Hepatocyte (in vitro differentiated cells): ENCODE measurements around the gene UBE2J2. TPM values are rescaled to one million over a fixed set of nuclear protein-coding genes. Genes with fewer than 3 reads are reported as not detected.

Experiments
- DNase-seq: peaks from one replicate; pipeline ENCODE4 v3.0.0-alpha.2; 2016; ENCODE audit warnings: low spot score
- H2AFZ ChIP-seq: fragments of 200-600 bp; sonication (generic); 2 replicates; pipeline ENCODE4 v1.6.0; 2016; ENCODE audit warnings: antibody characterized with exemption, mild to moderate bottlenecking
- H3K27ac ChIP-seq: fragments of 200-600 bp; sonication (generic); 2 replicates; pipeline ENCODE4 v1.5.1; 2016; ENCODE audit warnings: mild to moderate bottlenecking
- H3K27me3 ChIP-seq: fragments of 200-600 bp; sonication (generic); 2 replicates; pipeline ENCODE4 v1.6.1; 2016
- H3K36me3 ChIP-seq: fragments of 200-600 bp; sonication (generic); replicated peaks from 2 replicates; pipeline ENCODE4 v1.5.1; 2016; ENCODE audit warnings: low read depth; ENCODE audit not compliant: insufficient read depth
- H3K4me1 ChIP-seq: fragments of 200-600 bp; sonication (generic); 2 replicates; pipeline ENCODE4 v1.5.1; 2016; ENCODE audit warnings: mild to moderate bottlenecking, moderate library complexity; ENCODE audit not compliant: insufficient read depth
- H3K4me2 ChIP-seq: fragments of 200-600 bp; sonication (generic); 2 replicates; pipeline ENCODE4 v1.6.0; 2016
- H3K4me3 ChIP-seq: fragments of 200-600 bp; sonication (generic); 2 replicates; pipeline ENCODE4 v1.5.1; 2016; ENCODE audit warnings: mild to moderate bottlenecking
- H3K79me2 ChIP-seq: fragments of 200-600 bp; sonication (generic); 2 replicates; pipeline ENCODE4 v1.6.0; 2017; ENCODE audit warnings: mild to moderate bottlenecking
- H3K9me2 ChIP-seq: fragments of 200-600 bp; sonication (generic); replicated peaks from 2 replicates; pipeline ENCODE4 v1.6.0; 2017; ENCODE audit warnings: mild to moderate bottlenecking; ENCODE audit not compliant: insufficient read depth
- H3K9me3 ChIP-seq: fragments of 200-600 bp; sonication (generic); 2 replicates; pipeline ENCODE4 v1.5.1; 2016; ENCODE audit warnings: low read depth, mild to moderate bottlenecking
- H4K20me1 ChIP-seq: fragments of 200-600 bp; sonication (generic); 2 replicates; pipeline ENCODE4 v1.6.0; 2016; ENCODE audit warnings: mild to moderate bottlenecking; ENCODE audit not compliant: insufficient read depth, poor library complexity, severe bottlenecking
- EZH2 ChIP-seq: fragments of 200-600 bp; sonication (generic); IDR thresholded peaks from 2 replicates; pipeline ENCODE4 v1.6.1; 2016; ENCODE audit warnings: antibody characterized with exemption, mild to moderate bottlenecking, borderline replicate concordance
- EZH2phosphoT487 ChIP-seq: fragments of 200-600 bp; sonication (generic); IDR thresholded peaks from one replicate; pipeline ENCODE4 v1.6.1; 2018; ENCODE audit warnings: antibody characterized with exemption, mild to moderate bottlenecking, low read depth, moderate library complexity; ENCODE audit not compliant: unreplicated experiment, severe bottlenecking
- WGBS: methylation state at CpG from one replicate; pipeline ENCODE4 v1.1.6; 2016; ENCODE audit warnings: low lambda C conversion rate; ENCODE audit errors: missing lambda C conversion rate; 5-methylcytosine and 5-hydroxymethylcytosine counted together
- polyA plus RNA-seq: library from polyadenylated mRNA; unstranded; fragments of >200 nt; fragmentation: Nextera tagmentation; extraction: Ambion mirVana; gene quantifications from 2 replicates; pipeline ENCODE4 v1.2.1, GENCODE V29; 2016
- total RNA-seq: library from RNA; depleted of rRNA; stranded (reverse); fragments of >200 nt; gene quantifications from 2 replicates; pipeline ENCODE4 v1.2.3, GENCODE V29; 2014
- TF ChIP-seq, protein P1 (sequence below): fragments of 200-600 bp; sonication (generic); IDR thresholded peaks from 2 replicates; pipeline ENCODE4 v1.5.1; 2016; ENCODE audit warnings: antibody characterized with exemption, mild to moderate bottlenecking; ENCODE audit not compliant: poor library complexity

Gene UBE2J2
- total and polyA plus RNA-seq, 2 experiments from 2014 or later, result 31.7 to 66.7 TPM

- Histone ChIP-seq H2AFZ (no peak overlapping the region), H3K4me2 (no peak overlapping the region), H3K79me2 (peaks cover 41% of the 10 kb centered on the region), H3K27ac (no peak overlapping the region), H3K36me3 (no peaks in the 10 kb centered on the region), H4K20me1 (peaks cover 33% of the 10 kb centered on the region), H3K4me1 (peaks cover 31% of the 10 kb centered on the region), H3K4me3 (no peak overlapping the region), H3K9me3 (no peaks in the 10 kb centered on the region), H3K9me2 (no peaks in the 10 kb centered on the region), H3K27me3 (no peaks in the 10 kb centered on the region)
- 93% methylated on average over 9 of the region's 9 CpGs for WGBS
- no peak for DNase-seq
- TF ChIP-seq EZH2, result no peak
- TF ChIP-seq, protein P1, sequence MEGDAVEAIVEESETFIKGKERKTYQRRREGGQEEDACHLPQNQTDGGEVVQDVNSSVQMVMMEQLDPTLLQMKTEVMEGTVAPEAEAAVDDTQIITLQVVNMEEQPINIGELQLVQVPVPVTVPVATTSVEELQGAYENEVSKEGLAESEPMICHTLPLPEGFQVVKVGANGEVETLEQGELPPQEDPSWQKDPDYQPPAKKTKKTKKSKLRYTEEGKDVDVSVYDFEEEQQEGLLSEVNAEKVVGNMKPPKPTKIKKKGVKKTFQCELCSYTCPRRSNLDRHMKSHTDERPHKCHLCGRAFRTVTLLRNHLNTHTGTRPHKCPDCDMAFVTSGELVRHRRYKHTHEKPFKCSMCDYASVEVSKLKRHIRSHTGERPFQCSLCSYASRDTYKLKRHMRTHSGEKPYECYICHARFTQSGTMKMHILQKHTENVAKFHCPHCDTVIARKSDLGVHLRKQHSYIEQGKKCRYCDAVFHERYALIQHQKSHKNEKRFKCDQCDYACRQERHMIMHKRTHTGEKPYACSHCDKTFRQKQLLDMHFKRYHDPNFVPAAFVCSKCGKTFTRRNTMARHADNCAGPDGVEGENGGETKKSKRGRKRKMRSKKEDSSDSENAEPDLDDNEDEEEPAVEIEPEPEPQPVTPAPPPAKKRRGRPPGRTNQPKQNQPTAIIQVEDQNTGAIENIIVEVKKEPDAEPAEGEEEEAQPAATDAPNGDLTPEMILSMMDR, result peak; percentile 29
Measured at GRCh38 chr1:1302006-1302430, 28.4 kb upstream of the UBE2J2 start.

DNA sequence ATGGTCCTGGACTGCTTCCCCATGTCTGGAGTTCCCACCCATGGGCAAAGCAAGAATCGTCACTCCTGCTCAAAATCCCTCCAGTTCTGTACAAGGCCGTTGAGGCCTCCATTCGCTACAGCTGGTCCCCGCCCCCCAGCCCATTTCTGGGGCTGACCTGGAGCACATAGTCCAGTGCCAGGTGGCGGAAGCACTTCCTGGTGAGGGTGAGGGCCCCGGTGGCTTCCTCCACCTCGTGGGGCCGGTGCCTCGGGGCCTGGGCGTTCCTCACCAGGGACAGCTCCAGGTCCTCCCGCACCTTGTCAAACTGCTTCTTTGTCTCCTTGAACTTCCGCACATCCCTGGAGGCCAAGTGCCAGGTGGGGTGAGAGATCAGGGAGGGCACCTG, 26.7 kb upstream of the UBE2J2 start:
- Histone ChIP-seq H3K27ac (no peak overlapping the region), H3K79me2 (peaks cover 24% of the 10 kb centered on the region), H3K9me3 (no peaks in the 10 kb centered on the region), H3K9me2 (no peaks in the 10 kb centered on the region), H3K36me3 (no peaks in the 10 kb centered on the region), H2AFZ (no peak overlapping the region), H3K4me2 (no peak overlapping the region), H3K27me3 (no peaks in the 10 kb centered on the region), H4K20me1 (peaks cover 24% of the 10 kb centered on the region), H3K4me3 (no peak overlapping the region), H3K4me1 (peaks cover 14% of the 10 kb centered on the region)
- no peak for DNase-seq
- TF ChIP-seq, protein P1, result no peak
- TF ChIP-seq EZH2 (no peak), EZH2phosphoT487 (no peak)
- WGBS, result 87% methylated on average over 12 of the region's 12 CpGs

- H3K9me2 ChIP-seq, result no peaks in the 10 kb centered on the region
- no peak for TF ChIP-seq EZH2
- TF ChIP-seq, protein P1, result peak; percentile 22
- H3K79me2 ChIP-seq, result peaks cover 19% of the 10 kb centered on the region
- 81% methylated on average over 9 of the region's 22 CpGs for WGBS
- H3K27me3 ChIP-seq, result no peaks in the 10 kb centered on the region
- DNase-seq, result no peak
- H3K36me3 ChIP-seq, result no peaks in the 10 kb centered on the region
- no peak overlapping the region for H2AFZ ChIP-seq
- H3K4me3 ChIP-seq, result no peak overlapping the region
- H3K4me2 ChIP-seq, result no peak overlapping the region
- peaks cover 19% of the 10 kb centered on the region for H4K20me1 ChIP-seq
- H3K9me3 ChIP-seq, result no peaks in the 10 kb centered on the region
- peaks cover 9% of the 10 kb centered on the region for H3K4me1 ChIP-seq
- H3K27ac ChIP-seq, result no peak overlapping the region
Measured at GRCh38 chr1:1299686-1300351, 26.2 kb upstream of the UBE2J2 start.
